ENCODE results near the gene CD37.
"Not testable (repeated sequence)": the region's sequence is repeated elsewhere in the genome, so short reads cannot be mapped to it uniquely, and the experiment has no call there.

CD37 gene

DNA sequence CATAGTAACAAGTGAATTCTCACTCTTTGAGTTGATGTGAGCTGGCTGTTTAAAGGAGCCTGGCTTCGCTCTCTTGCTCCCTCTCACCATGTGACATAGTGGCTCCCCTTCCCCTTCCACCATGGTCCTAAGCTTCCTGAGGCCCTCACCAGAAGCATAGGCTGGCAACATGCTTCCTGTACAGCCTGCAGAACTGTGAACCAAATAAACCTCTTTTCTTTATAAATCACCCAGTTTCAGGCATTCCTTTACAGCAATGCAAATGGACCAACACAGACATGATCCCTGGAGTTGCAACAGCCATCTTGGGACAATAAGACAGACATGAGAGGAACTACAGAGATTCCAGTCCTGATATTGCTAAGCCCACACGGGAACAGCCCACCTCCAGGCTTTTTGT, 14.4 kb downstream of the CD37 start:
- no peak for ATAC-seq

GRCh38 chr19:49355909-49356353, 20.7 kb downstream of the CD37 start:
- DNase-seq (ENCODE audit: low spot score in 2 of 2): no peak
- Mint-ChIP-seq H3K4me1 (peaks cover 19% of the 10 kb centered on the region), H3K9me3 (no peaks in the 10 kb centered on the region), H3K36me3 (no peaks in the 10 kb centered on the region), H3K27ac (peak overlapping the region; percentile 56), H3K4me3 (no peak overlapping the region)
- no peak for ATAC-seq

More for the DNA sequence above, 14.4 kb downstream of the CD37 start:
- peaks cover 14% of the 10 kb centered on the region for H3K4me1 Mint-ChIP-seq
- H3K36me3 Mint-ChIP-seq: no peaks in the 10 kb centered on the region
- peak overlapping the region; percentile 19 for H3K27ac Mint-ChIP-seq
- no peak overlapping the region for H3K4me3 Mint-ChIP-seq
- DNase-seq (ENCODE audit: low spot score in 2 of 2): no peak
- H3K9me3 Mint-ChIP-seq: no peaks in the 10 kb centered on the region

- Mint-ChIP-seq H3K9me3 (no peaks in the 10 kb centered on the region), H3K4me1 (peaks cover 19% of the 10 kb centered on the region), H3K4me3 (no peak overlapping the region), H3K36me3 (no peaks in the 10 kb centered on the region), H3K27ac (peak overlapping the region; percentile 56)
- no peak for DNase-seq (ENCODE audit: low spot score in 2 of 2)
- no peak for ATAC-seq
Measured at GRCh38 chr19:49356382-49356781, 21.2 kb downstream of the CD37 start.

GRCh38 chr19:49357186-49357585, 22.0 kb downstream of the CD37 start:
- no peaks in the 10 kb centered on the region for H3K36me3 Mint-ChIP-seq
- ATAC-seq (no peak), DNase-seq (ENCODE audit: low spot score in 2 of 2) (no peak)
- peaks cover 19% of the 10 kb centered on the region for H3K4me1 Mint-ChIP-seq
- H3K4me3 Mint-ChIP-seq: no peak overlapping the region
- peak overlapping the region; percentile 45 for H3K27ac Mint-ChIP-seq
- no peaks in the 10 kb centered on the region for H3K9me3 Mint-ChIP-seq

GRCh38 chr19:49359851-49360820, 24.9 kb downstream of the CD37 start:
- Mint-ChIP-seq H3K27ac (no peak overlapping the region), H3K4me1 (peaks cover 19% of the 10 kb centered on the region), H3K9me3 (no peaks in the 10 kb centered on the region), H3K4me3 (no peak overlapping the region), H3K36me3 (no peaks in the 10 kb centered on the region)
- no peak for DNase-seq (ENCODE audit: low spot score in 2 of 2)
- no peak for ATAC-seq

DNA sequence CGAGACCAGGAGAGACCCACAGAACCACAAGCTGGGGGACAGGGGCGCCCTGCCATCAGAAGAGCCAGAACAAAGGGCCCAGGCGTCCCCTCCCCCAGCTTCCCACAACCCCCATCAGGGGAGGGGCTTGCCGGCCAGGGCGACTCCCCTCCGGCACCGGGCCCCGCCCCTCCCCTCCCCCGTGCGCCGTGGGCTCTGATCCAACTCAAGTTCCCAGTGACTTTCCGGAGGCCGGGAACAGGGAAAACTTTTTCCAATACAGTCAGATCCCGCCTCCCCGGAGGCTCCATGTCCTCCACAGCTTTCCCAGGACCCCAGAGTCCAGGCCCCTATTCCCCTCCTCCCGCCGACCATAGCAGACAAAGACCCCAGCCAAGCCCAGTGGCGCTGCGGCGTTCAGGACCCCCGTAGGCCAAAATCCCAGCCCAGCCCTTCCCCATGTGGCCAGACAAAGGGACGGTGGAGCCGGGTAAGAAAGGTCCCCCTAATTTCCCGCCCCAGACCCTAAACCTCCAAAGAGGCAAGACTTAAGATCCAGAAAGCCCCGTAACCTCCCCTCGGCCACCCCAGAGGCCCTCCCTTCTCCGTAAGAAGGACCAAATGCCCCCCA, 26.3 kb downstream of the CD37 start:
- H3K4me3 Mint-ChIP-seq: no peak overlapping the region
- no peak for ATAC-seq
- no peak overlapping the region for H3K27ac Mint-ChIP-seq

DNA sequence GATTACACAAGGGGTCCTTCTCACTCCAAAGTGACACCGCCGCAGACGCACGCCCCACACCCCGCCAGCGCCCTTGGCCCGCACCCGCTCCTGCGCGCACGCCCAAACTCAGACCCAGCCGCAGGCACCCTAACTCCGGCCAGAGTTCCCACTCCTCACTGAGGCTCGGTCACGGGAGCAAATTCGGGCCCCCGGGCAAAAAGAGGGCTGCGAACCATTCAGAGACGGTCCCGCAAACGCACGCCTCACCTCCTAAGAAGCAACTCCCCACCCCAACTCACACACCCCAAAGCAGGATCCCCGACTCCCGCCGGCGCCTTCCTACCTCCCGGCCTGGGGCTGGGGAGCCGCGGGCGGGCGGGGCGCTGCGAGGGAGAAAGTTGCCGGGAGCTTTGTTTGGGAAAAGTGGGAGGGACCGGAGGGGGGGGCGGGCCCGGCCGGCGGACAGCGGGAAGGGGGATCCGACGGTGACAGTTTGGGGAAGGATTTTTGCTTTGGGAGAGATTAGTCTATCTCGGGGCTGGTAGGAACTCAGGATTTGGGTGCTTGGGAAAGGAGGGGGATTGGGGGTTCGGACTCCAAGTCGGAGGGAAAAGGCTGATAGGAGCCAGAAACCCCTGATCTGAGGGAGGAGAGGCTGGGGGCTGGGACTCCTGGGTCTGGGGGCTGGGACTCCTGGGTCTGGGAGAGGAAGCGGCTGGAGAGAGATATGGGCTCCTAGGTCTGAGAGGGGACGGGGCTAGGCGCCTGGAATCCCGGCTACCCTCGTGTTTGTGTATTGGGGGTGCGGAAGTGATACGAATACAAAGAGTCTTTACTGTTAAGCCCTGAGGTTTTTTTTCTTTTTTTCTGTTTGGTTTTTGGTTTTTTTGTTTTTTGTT, 27.1 kb downstream of the CD37 start, which contains the start of gene TEAD2:
TEAD2 (minus strand) TSS at position 369 of the 881 bp plus-strand sequence. CDS start 2,341 bp downstream, outside the sequence.
- H3K9me3 Mint-ChIP-seq: no peaks in the 10 kb centered on the region
- no peaks in the 10 kb centered on the region for H3K4me1 Mint-ChIP-seq
- ATAC-seq (no peak), DNase-seq (ENCODE audit: low spot score in 2 of 2) (no peak)
- H3K4me3 Mint-ChIP-seq: no peak within 1 kb of the TSS
- H3K27ac Mint-ChIP-seq: no peak within 1 kb of the TSS
- H3K36me3 Mint-ChIP-seq: no peaks in the 10 kb centered on the region

More for the DNA sequence above, 26.3 kb downstream of the CD37 start:
- Mint-ChIP-seq H3K9me3 (no peaks in the 10 kb centered on the region), H3K36me3 (no peaks in the 10 kb centered on the region), H3K4me1 (peaks cover 7% of the 10 kb centered on the region)
- no peak for DNase-seq (ENCODE audit: low spot score in 2 of 2)

GRCh38 chr19:49362929-49363267, 27.7 kb downstream of the CD37 start:
- Mint-ChIP-seq H3K9me3 (no peaks in the 10 kb centered on the region), H3K4me3 (no peak overlapping the region), H3K36me3 (no peaks in the 10 kb centered on the region), H3K4me1 (no peaks in the 10 kb centered on the region), H3K27ac (no peak overlapping the region)
- no peak for ATAC-seq
- no peak for DNase-seq (ENCODE audit: low spot score in 2 of 2)

GRCh38 chr19:49363268-49364082, 28.3 kb downstream of the CD37 start, which contains the start of gene DKKL1:
Gene DKKL1, plus strand, starts transcription at chr19:49363877. Its CDS starts 122 bp downstream, at chr19:49363999.
- no peaks in the 10 kb centered on the region for H3K4me1 Mint-ChIP-seq
- H3K9me3 Mint-ChIP-seq: no peaks in the 10 kb centered on the region
- no peaks in the 10 kb centered on the region for H3K36me3 Mint-ChIP-seq
- no peak within 1 kb of the TSS for H3K27ac Mint-ChIP-seq
- DNase-seq (ENCODE audit: low spot score in 2 of 2) (peak; percentile 76 to 93), ATAC-seq (peak; percentile 86)
- no peak within 1 kb of the TSS for H3K4me3 Mint-ChIP-seq

DNA sequence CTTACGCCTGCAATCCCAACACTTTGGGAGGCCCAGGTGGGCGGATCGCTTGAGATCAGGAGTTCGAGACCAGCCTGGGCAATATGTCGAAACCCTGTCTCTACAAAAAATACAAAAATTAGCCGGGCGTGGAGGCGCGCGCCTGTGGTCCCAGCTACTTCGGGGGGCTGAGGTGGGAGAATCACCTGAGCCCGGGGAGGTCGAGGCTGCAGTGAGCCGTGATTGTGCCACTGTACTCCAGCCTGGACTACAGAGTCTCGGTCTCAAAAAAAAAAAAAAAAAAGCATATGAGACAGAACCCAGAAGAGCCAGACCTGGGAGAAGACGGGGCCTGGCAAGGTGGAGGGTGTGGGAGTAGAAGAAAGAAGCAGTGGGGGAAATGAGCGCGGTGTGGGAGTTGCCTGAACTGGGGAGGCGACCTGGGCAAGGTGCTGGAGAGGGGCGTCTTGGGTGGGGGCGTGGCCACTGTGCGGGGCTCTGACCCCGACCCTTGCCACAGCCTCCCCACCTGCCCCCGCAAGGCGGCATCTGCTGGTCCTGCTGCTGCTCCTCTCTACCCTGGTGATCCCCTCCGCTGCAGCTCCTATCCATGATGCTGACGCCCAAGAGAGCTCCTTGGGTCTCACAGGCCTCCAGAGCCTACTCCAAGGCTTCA, 29.0 kb downstream of the CD37 start:
- H3K9me3 Mint-ChIP-seq: peaks cover 3% of the 10 kb centered on the region
- H3K4me3 Mint-ChIP-seq: no peak overlapping the region
- ATAC-seq: no peak
- H3K27ac Mint-ChIP-seq: no peak overlapping the region
- no peaks in the 10 kb centered on the region for H3K4me1 Mint-ChIP-seq
- no peaks in the 10 kb centered on the region for H3K36me3 Mint-ChIP-seq
- DNase-seq (ENCODE audit: low spot score in 2 of 2): no peak

DNA sequence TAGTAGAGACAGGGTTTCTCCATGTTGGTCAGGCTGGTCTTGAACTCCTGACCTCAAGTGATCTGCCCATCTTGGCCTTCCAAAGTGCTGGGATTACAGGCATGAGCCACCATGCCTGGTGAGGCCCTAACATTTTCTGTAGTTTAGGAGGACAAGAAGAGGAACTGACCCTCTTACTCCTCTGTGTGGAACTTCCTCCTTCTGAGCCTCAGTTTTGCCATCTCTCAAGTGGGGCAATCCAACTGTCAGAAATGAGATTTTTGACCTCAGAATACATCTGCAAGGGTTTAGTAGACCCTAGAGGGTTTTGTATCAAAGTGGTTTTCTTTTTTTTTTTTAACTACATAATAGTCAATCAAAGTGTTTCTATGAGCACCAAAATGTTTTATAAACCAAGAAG, 30.9 kb downstream of the CD37 start:
- DNase-seq (ENCODE audit: low spot score in 2 of 2) (no peak), ATAC-seq (no peak)
- H3K36me3 Mint-ChIP-seq: no peaks in the 10 kb centered on the region
- H3K9me3 Mint-ChIP-seq: peaks cover 5% of the 10 kb centered on the region
- H3K4me1 Mint-ChIP-seq: no peaks in the 10 kb centered on the region
- H3K4me3 Mint-ChIP-seq: no peak overlapping the region
- H3K27ac Mint-ChIP-seq: no peak overlapping the region

DNA sequence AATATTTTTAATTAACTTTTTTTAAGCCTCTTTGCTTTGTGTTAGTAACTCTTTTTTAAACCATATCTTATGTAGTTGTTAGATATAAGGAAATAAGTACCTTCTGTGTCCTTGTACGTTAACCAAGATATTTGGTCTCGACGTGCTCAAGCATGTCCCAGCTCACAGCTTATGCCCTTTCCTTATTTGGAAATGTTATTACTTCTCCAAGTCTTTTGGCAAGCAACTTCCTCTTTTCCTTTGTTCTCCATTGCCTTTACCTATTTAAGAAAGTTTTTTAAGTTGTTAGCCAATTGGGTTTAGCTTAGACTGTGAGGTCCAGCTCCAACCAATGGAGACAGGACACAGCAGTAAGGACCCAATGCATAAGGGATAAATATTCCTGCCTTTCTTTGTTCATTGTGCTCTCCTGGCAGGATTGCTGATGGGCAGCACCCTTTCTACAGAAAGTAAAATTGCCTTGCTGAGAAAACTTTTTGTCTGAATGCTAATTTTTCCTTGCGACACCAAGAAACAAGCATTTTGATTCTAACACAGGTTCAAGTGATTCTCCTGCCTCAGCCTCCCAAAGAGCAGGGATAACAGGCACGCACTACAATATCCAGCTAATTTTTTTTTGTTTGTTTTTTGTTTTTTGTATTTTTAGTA, 33.6 kb downstream of the CD37 start:
- no peak overlapping the region for H3K27ac Mint-ChIP-seq
- ATAC-seq: no peak
- no peaks in the 10 kb centered on the region for H3K4me1 Mint-ChIP-seq
- H3K4me3 Mint-ChIP-seq: no peak overlapping the region
- no peaks in the 10 kb centered on the region for H3K36me3 Mint-ChIP-seq
- no peak for DNase-seq (ENCODE audit: low spot score in 2 of 2)
- peaks cover 5% of the 10 kb centered on the region for H3K9me3 Mint-ChIP-seq

DNA sequence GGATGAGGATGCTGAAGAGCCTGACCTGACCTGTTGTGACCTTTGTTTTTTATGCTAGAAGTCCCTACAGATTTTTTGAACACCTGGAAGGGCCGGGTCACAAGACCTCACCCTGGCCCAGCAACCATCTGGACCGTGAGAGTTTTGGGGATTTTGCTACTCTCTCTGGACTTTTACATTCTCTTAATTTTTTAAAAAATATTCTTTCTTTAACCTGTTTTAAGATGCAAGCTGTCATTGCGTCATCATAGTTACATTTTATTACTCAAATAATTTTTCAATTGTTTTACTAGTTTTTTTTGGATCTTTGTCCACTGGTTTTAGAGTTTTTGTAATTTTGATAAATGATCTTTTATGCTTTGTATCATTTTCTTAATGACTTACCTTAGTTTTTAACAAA, 36.0 kb downstream of the CD37 start:
- DNase-seq (ENCODE audit: low spot score in 2 of 2) (no peak), ATAC-seq (no peak)
- peaks cover 5% of the 10 kb centered on the region for H3K9me3 Mint-ChIP-seq
- no peaks in the 10 kb centered on the region for H3K4me1 Mint-ChIP-seq
- no peak overlapping the region for H3K27ac Mint-ChIP-seq
- H3K36me3 Mint-ChIP-seq: no peaks in the 10 kb centered on the region
- no peak overlapping the region for H3K4me3 Mint-ChIP-seq

DNA sequence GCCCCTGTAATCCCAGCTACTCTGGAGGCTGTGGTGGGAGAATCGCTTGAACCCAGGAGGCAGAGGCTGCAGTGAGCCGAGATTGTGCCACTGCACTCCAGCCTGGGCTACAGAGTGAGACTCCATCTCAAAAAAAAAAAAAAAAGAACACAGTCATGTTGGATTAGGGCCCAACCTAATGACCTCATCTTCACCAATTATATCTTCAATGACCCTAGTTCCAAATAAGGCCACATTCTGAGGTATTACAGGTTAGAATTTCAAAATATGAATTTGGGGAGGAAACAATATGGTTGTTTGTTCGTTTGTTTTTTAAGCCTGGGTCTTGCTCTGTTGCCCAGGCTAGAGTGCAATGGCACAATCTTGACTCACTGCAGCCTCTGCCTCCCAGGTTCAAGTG, 38.0 kb downstream of the CD37 start:
- DNase-seq (ENCODE audit: low spot score in 2 of 2); H3K36me3 Mint-ChIP-seq; ATAC-seq; H3K9me3 Mint-ChIP-seq; H3K27ac Mint-ChIP-seq; H3K4me3 Mint-ChIP-seq; H3K4me1 Mint-ChIP-seq: not testable (repeated sequence)
